GM23338 (cell line): ENCODE results near the gene ALG14. TPM values are rescaled to one million over a fixed set of nuclear protein-coding genes. Genes with fewer than 3 reads are reported as not detected.

Experiments used
- CREB1 ChIP-seq: fragments of 250-450 bp; sonication (Bioruptor Pico); IDR thresholded peaks from 2 replicates; pipeline ENCODE4 v1.5.0; 2020; ENCODE audit warnings: low read depth, mild to moderate bottlenecking, moderate library complexity
- EZH2 ChIP-seq: fragments of 200-600 bp; sonication (generic); IDR thresholded peaks from one replicate; pipeline ENCODE4 v1.8.0; 2017; ENCODE audit warnings: antibody characterized with exemption, mild to moderate bottlenecking, low read depth; ENCODE audit not compliant: unreplicated experiment
- EZH2phosphoT487 ChIP-seq: fragments of 200-600 bp; sonication (generic); IDR thresholded peaks from one replicate; pipeline ENCODE4 v1.8.1; 2018; ENCODE audit warnings: antibody characterized with exemption; ENCODE audit not compliant: unreplicated experiment
- NANOG ChIP-seq: IDR thresholded peaks from 2 replicates; pipeline ENCODE4 v1.6.1; 2016; ENCODE audit warnings: antibody characterized with exemption, borderline replicate concordance
- POLR2AphosphoS5 ChIP-seq: IDR thresholded peaks from 2 replicates; pipeline ENCODE4 v1.6.1; 2016; ENCODE audit warnings: antibody characterized with exemption, low read depth
- REST ChIP-seq: IDR thresholded peaks from one replicate; pipeline ENCODE4 v1.6.1; 2018; ENCODE audit warnings: antibody characterized with exemption; ENCODE audit not compliant: unreplicated experiment
- ZNF331 ChIP-seq: fragments of 250-450 bp; sonication (Bioruptor Pico); IDR thresholded peaks from 2 replicates; pipeline ENCODE4 v1.5.0; 2020; ENCODE audit warnings: low read depth, mild to moderate bottlenecking, moderate library complexity
- ZNF462 ChIP-seq: fragments of 250-450 bp; sonication (Bioruptor Pico); IDR thresholded peaks from 2 replicates; pipeline ENCODE4 v1.5.0; 2020; ENCODE audit warnings: mild to moderate bottlenecking, moderate library complexity
- polyA plus RNA-seq: library from polyadenylated mRNA; unstranded; fragments of >200 nt; fragmentation: Nextera tagmentation; extraction: Ambion mirVana; gene quantifications from 2 replicates; pipeline ENCODE4 v1.2.1, GENCODE V29; 2016
- total RNA-seq: library from RNA; depleted of rRNA; stranded (reverse); fragments of >200 nt; shearing (Covaris generic); gene quantifications from 2 replicates; pipeline ENCODE4 v1.2.3, GENCODE V29; 2014

Gene ALG14
- total and polyA plus RNA-seq, 2 experiments from 2014 or later, result 0.42 to 2.8 TPM

GRCh38 chr1:94988356-94988755 lies 84.4 kb downstream of the ALG14 start (continued):
- TF ChIP-seq ZNF462 (CRISPR knock-in tag) (no peak), REST (no peak), EZH2phosphoT487 (no peak), NANOG (no peak), POLR2AphosphoS5 (no peak), EZH2 (no peak), CREB1 (CRISPR knock-in tag) (no peak), ZNF331 (CRISPR knock-in tag) (no peak)
